AG04450 (cell line): ENCODE data around the gene VRTN. TPM values are rescaled to one million over a fixed set of nuclear protein-coding genes. Genes with fewer than 3 reads are reported as not detected.

Experiments used
- CTCF ChIA-PET: fragments of 300-600, 350-600 bp; formaldehyde crosslinking; extraction: SDS; loops from one replicate; lab custom pipeline; 2022; ENCODE audit warnings: antibody characterized with exemption, inconsistent platforms; lab: Charles Lee
- POLR2A ChIA-PET: fragments of 350-600 bp; formaldehyde crosslinking; extraction: SDS; loops from one replicate; lab custom pipeline; 2021; ENCODE audit warnings: antibody characterized with exemption, inconsistent platforms; lab: Yijun Ruan, JAX
- DNase-seq: peaks from one replicate; pipeline ENCODE4 v3.0.0-alpha.2; 2011; ENCODE audit warnings: low read depth, low spot score
- H3K27ac ChIP-seq: one replicate; pipeline ENCODE4 v1.5.1; 2012; ENCODE audit warnings: low read depth, low read length, control low read depth
- H3K27me3 ChIP-seq: one replicate; pipeline ENCODE4 v1.6.0; 2012; ENCODE audit warnings: low read length; ENCODE audit not compliant: control insufficient read depth, insufficient read depth
- H3K4me3 ChIP-seq: 2 replicates; pipeline ENCODE4 v1.5.1; 2011; ENCODE audit warnings: mild to moderate bottlenecking, low read depth, low read length, control low read depth
- H3K9me3 ChIP-seq: 2 replicates; pipeline ENCODE4 v1.5.1; 2012; ENCODE audit warnings: low read length; ENCODE audit not compliant: control insufficient read depth, insufficient read depth
- polyA minus RNA-seq: library from RNA; depleted of rRNA, polyadenylated mRNA; stranded (reverse); fragments of >200 nt; gene quantifications from 2 replicates; pipeline ENCODE4 v1.2.3, GENCODE V29; 2011; rRNA and poly(A)+ RNA removed
- polyA plus RNA-seq: library from polyadenylated mRNA; depleted of rRNA; stranded (reverse); fragments of >200 nt; gene quantifications from 2 replicates; pipeline ENCODE4 v1.2.3, GENCODE V29; 2011; rRNA removed
- TF ChIP-seq, protein P1 (sequence below): IDR thresholded peaks from 2 replicates; pipeline ENCODE4 v1.5.1; 2011; ENCODE audit warnings: low read depth, low read length, control low read depth, inconsistent platforms

The VRTN gene, protein sequence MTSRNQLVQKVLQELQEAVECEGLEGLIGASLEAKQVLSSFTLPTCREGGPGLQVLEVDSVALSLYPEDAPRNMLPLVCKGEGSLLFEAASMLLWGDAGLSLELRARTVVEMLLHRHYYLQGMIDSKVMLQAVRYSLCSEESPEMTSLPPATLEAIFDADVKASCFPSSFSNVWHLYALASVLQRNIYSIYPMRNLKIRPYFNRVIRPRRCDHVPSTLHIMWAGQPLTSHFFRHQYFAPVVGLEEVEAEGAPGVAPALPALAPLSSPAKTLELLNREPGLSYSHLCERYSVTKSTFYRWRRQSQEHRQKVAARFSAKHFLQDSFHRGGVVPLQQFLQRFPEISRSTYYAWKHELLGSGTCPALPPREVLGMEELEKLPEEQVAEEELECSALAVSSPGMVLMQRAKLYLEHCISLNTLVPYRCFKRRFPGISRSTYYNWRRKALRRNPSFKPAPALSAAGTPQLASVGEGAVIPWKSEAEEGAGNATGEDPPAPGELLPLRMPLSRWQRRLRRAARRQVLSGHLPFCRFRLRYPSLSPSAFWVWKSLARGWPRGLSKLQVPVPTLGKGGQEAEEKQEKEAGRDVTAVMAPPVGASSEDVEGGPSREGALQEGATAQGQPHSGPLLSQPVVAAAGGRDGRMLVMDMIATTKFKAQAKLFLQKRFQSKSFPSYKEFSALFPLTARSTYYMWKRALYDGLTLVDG
- polyA plus RNA-seq (not detected in 2 replicates), polyA minus RNA-seq (not detected in 2 replicates)

DNA sequence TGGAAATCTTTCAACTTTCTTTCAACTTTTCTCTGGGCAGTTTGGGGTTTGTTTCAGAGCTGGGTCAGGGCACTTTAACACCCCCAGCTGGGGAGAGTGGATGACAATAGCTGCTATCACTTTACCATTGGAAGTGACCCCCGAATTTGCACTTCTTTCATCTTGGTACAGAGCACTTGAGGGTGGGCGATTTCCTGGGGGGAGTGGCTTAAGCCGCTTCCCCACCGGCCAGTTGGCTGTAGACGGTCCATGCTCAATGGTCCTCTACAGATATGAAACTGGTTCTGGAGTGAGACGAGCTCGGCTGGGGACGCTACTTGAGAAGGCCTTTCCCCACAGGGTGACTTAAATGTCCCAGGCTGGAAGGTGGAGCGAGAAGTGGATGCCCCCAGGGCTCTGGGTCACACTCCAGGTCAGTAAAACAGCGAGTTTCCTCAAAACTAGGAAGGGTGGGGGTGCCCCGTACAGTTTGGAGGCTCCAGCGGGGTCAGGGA is at the start of gene VRTN:
Gene VRTN (plus strand): TSS at position 231 of the 494 bp plus-strand sequence. CDS start 8,313 bp downstream, outside the sequence.
- TF ChIP-seq, protein P1, sequence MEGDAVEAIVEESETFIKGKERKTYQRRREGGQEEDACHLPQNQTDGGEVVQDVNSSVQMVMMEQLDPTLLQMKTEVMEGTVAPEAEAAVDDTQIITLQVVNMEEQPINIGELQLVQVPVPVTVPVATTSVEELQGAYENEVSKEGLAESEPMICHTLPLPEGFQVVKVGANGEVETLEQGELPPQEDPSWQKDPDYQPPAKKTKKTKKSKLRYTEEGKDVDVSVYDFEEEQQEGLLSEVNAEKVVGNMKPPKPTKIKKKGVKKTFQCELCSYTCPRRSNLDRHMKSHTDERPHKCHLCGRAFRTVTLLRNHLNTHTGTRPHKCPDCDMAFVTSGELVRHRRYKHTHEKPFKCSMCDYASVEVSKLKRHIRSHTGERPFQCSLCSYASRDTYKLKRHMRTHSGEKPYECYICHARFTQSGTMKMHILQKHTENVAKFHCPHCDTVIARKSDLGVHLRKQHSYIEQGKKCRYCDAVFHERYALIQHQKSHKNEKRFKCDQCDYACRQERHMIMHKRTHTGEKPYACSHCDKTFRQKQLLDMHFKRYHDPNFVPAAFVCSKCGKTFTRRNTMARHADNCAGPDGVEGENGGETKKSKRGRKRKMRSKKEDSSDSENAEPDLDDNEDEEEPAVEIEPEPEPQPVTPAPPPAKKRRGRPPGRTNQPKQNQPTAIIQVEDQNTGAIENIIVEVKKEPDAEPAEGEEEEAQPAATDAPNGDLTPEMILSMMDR, result no peak
- no peak within 1 kb of the TSS for H3K27ac ChIP-seq
- DNase-seq, result no peak
- H3K9me3 ChIP-seq, result peaks cover 3% of the 10 kb centered on the region; the same call in 1 of the 2 replicates
- CTCF ChIA-PET, result no interaction called here
- H3K4me3 ChIP-seq, result no peak within 1 kb of the TSS
- H3K27me3 ChIP-seq, result peaks cover 45% of the 10 kb centered on the region
- POLR2A ChIA-PET, result no interaction called here

DNA sequence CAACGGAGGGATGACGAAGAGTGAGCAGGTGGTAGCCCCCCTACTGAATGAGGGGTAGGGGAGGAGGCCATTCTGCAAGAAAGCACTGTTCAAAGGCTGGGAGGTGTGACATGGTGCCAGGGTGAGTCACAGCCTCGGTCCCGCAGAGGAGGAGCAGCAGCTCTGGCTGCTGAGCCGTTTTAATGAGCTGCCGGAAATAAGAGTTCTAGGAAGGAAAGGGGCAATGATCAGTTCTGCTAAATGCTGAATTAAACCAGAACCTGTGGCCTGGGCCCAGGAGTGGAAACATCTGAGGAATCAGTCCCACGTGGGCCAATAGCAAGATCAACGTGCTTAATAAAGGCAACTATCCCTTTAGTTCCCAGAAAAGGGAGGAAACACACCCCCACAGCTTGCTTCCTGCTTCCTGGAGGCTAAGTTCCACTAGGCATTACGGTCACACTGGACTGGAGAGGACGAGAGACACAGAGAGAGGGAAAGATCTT is 49.2 kb upstream of the VRTN start:
- Histone ChIP-seq H3K27ac (no peak overlapping the region), H3K9me3 (peaks cover 4% of the 10 kb centered on the region; the same call in 1 of the 2 replicates), H3K4me3 (no peak overlapping the region), H3K27me3 (no peaks in the 10 kb centered on the region)
- TF ChIP-seq, protein P1, result no peak
- POLR2A ChIA-PET, result interaction anchor here (1.7 kb wide), 1 partner anchor 29 kb away, joined by 4 read pairs; no protein-coding TSS in a partner anchor
- CTCF ChIA-PET, result interaction anchor here (1.0 to 1.3 kb wide), 2 partner anchors 8 to 13 kb away, joined by 3 read pairs; no protein-coding TSS in a partner anchor
- no peak for DNase-seq

DNA sequence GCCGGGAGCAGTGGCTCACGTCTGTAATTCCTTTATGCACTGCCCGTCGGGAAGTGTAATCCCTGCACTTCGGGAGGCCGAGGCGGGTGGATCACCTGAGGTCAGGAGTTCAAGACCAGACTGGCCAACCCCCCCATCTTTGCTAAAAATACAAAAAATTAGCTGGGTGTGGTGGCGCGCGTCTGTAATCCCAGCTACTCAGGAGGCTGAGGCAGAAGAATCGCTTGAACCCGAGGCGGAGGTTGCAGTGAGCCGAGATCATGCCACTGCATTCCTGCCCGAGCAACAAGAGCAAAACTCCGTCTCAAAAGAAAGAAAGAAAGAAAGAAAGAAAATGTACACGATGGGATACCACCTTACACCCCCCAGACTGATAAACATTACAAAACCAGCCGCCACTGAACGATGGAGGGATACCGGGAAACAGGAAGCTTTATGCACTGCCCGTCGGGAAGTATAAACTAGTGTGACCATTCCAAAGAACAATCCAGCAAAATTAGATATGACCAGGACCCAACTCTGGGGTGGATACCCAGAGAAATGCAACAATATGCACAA is 46.6 kb upstream of the VRTN start:
- CTCF ChIA-PET, result interaction anchor here (1.0 to 1.7 kb wide), 3 partner anchors 12 to 32 kb away, joined by 5 to 8 read pairs (median 7); no protein-coding TSS in a partner anchor
- H3K9me3 ChIP-seq, result peaks cover 4% of the 10 kb centered on the region; the same call in 1 of the 2 replicates
- POLR2A ChIA-PET, result no interaction called here
- no peaks in the 10 kb centered on the region for H3K27me3 ChIP-seq
- peak overlapping the region; percentile 87 for H3K4me3 ChIP-seq
- TF ChIP-seq, protein P1, result no peak
- H3K27ac ChIP-seq, result no peak overlapping the region
- no peak for DNase-seq

DNA sequence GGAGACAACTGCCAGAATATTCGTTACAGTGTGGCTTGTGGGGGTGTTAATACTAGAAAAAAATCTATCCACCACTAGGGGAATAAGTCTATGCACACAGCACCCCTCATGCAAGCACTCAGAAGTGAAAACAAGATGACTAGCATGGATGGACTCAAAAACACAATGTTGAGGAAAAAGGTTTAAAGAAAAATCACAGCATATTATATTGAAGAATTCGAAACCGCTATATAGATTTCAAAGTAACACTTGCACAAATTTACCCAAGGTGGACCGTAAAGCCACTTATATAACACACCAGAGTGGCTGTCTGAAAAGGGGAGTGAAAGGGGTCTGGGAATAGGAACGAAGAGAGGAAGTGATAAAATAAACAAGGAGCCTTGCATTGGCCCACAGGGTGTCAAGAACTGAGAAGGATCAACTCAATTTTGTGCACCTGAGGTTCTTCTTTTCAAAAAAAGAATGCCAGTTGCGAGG is 46.1 kb upstream of the VRTN start:
- peak overlapping the region; percentile 47 for H3K27ac ChIP-seq
- ChIA-PET POLR2A (interaction anchor here (0.7 kb wide), 1 partner anchor 9 kb away, joined by 3 read pairs; no protein-coding TSS in a partner anchor), CTCF (interaction anchor here (0.6 to 1.7 kb wide), 8 partner anchors 9 to 36 kb away, joined by 3 to 8 read pairs (median 4); no protein-coding TSS in a partner anchor)
- H3K9me3 ChIP-seq, result peaks cover 4% of the 10 kb centered on the region; the same call in 1 of the 2 replicates
- TF ChIP-seq, protein P1, result peak; percentile 66
- H3K27me3 ChIP-seq, result no peaks in the 10 kb centered on the region
- peak overlapping the region; percentile 87 for H3K4me3 ChIP-seq
- no peak for DNase-seq
